ES-I3 (cell line): Measurements from ENCODE around the gene KIAA0825.

ENCODE experiments used
- H3K36me3 ChIP-seq: 2 replicates; pipeline ENCODE4 v1.6.1; 2013; ENCODE audit warnings: mild to moderate bottlenecking, low read length, control low read depth, moderate library complexity; ENCODE audit not compliant: insufficient read depth
- H3K4me1 ChIP-seq: 2 replicates; pipeline ENCODE4 v1.6.1; 2013; ENCODE audit warnings: mild to moderate bottlenecking, control low read depth, low read length; ENCODE audit not compliant: insufficient read depth
- H3K9ac ChIP-seq: 2 replicates; pipeline ENCODE4 v1.6.1; 2013; ENCODE audit warnings: low read depth, mild to moderate bottlenecking, low read length, moderate library complexity
- H3K9me3 ChIP-seq: 2 replicates; pipeline ENCODE4 v1.6.1; 2013; ENCODE audit warnings: mild to moderate bottlenecking, low read length, moderate library complexity; ENCODE audit not compliant: control insufficient read depth, insufficient read depth

The KIAA0825 gene

GRCh38 chr5:94347130-94347529, 271.3 kb downstream of the KIAA0825 start:
- peaks cover 8% of the 10 kb centered on the region for H3K36me3 ChIP-seq
- H3K9me3 ChIP-seq: peaks cover 10% of the 10 kb centered on the region; the same call in 1 of the 2 replicates

GRCh38 chr5:94345257-94345656, 273.1 kb downstream of the KIAA0825 start:
- no peak overlapping the region for H3K9ac ChIP-seq

More at GRCh38 chr5:94347130-94347529, 271.3 kb downstream of the KIAA0825 start:
- Histone ChIP-seq H3K9ac (no peak overlapping the region), H3K4me1 (no peaks in the 10 kb centered on the region)

DNA sequence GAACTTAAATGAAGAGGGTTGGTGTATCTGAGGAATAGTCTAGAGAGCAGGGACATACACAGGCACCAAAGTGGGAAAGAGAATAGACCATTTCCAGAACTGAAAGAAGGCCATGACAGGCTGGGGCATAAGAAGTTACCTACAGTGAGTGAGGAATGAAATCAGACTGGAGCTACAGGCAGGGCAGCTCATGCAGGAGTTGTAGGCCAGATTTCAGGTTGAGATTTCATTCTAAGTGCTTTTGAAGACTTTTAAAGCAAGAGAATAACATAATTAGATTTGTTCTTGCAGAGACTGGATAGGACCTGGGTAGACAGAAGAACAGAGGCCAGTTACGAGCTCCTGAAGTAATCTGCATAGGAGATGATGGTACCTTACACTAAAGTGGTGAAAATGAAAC, 280.8 kb downstream of the KIAA0825 start:
- no peaks in the 10 kb centered on the region for H3K4me1 ChIP-seq
- peaks cover 8% of the 10 kb centered on the region; the same call in 1 of the 2 replicates for H3K36me3 ChIP-seq
- no peak overlapping the region for H3K9ac ChIP-seq

More at GRCh38 chr5:94345257-94345656, 273.1 kb downstream of the KIAA0825 start:
- H3K9me3 ChIP-seq: peaks cover 10% of the 10 kb centered on the region; the same call in 1 of the 2 replicates
- peaks cover 8% of the 10 kb centered on the region for H3K36me3 ChIP-seq
- H3K4me1 ChIP-seq: no peaks in the 10 kb centered on the region

DNA sequence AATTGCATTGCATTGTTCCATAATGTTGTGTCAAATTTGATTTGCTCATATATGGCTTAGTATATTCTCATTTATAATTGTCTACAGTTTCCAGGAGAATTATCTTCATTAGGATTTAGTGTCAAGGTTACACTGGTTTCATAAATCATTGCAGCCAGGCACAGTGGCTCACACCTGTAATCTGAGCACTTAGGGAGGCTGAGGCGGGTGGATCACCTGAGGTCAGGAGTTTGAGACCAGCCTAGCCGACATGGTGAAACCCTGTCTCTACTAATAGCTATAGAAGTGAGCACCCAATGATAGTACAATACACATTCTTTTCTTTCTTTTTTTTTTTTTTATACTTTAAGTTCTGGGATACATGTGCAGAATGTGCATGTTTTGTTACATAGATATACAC, 282.5 kb downstream of the KIAA0825 start:
- Histone ChIP-seq H3K4me1 (no peaks in the 10 kb centered on the region), H3K36me3 (peaks cover 10% of the 10 kb centered on the region; the same call in 1 of the 2 replicates), H3K9me3 (peaks cover 2% of the 10 kb centered on the region; the same call in 1 of the 2 replicates), H3K9ac (no peak overlapping the region)

More for the DNA sequence above, 280.8 kb downstream of the KIAA0825 start:
- H3K9me3 ChIP-seq: no peaks in the 10 kb centered on the region

DNA sequence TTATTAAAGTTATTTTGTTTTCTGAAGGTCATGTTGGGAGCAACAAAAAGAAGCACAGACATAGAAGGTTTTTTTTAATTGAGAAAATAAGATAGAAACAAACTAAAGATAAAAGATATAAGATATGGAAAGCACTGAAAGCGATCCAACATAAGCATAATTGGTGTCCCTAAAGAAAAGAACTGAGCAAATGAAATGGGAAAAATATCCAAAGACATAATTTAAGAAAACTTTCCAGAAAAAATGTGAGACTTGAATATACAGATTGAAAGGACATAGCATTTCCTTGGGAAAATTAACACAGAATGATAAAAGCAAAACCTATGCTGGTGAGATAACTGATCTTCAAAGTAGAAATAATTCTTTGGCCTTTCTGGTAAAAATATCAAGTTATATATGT, 289.3 kb downstream of the KIAA0825 start:
- peaks cover 3% of the 10 kb centered on the region; the same call in 1 of the 2 replicates for H3K36me3 ChIP-seq
- H3K4me1 ChIP-seq: no peaks in the 10 kb centered on the region
- H3K9ac ChIP-seq: no peak overlapping the region
- H3K9me3 ChIP-seq: peaks cover 2% of the 10 kb centered on the region

- Histone ChIP-seq H3K4me1 (no peaks in the 10 kb centered on the region), H3K9me3 (no peaks in the 10 kb centered on the region; the same call in 1 of the 2 replicates), H3K9ac (no peak overlapping the region), H3K36me3 (peaks cover 3% of the 10 kb centered on the region; the same call in 1 of the 2 replicates)
These were observed 291.8 kb downstream of the KIAA0825 start for GRCh38 chr5:94326586-94326985.

DNA sequence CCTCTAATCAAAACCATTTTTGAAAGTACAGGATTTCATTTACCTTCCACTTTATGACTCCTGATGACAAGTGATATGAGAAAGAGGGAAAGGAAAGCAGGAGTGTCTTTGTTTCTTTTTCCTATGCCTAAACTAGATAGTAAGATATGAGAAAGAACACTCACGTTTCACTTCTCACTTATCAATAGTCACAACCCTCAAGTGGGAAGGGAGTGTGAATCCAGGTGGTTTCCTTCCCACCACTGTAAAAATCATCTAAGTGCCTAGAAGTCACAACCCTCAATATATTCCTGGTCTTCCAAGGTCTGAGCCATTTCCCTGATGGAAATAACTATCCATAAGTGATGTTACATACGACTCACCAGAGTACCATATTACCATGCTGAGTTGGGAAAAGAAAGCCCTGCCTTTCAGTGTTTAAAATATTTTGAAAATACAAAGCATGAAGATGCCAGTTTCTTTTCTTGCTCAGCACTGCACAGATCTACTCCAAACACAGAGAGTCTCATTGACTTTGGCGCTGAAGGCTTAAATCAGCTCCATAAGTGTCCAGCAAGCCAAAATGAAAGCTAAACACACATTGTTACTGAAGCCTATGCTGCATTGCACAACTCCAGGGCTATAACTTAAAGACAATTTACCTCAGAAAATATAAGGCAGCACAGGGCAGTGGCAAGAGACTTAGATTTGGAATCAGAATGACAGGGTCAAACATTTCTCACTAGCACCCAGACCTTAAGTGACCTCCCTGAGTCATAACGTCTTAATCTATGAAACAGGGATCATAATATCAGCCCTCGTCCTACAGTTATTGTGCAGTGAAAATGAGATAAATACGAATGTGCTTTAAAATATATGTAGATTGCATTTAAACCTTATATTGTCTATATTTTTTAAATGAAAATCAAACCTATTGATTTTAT, 301.2 kb downstream of the KIAA0825 start:
- Histone ChIP-seq H3K4me1 (peaks cover 17% of the 10 kb centered on the region; the same call in 1 of the 2 replicates), H3K36me3 (no peaks in the 10 kb centered on the region; the same call in 1 of the 2 replicates), H3K9me3 (no peaks in the 10 kb centered on the region), H3K9ac (no peak overlapping the region)

GRCh38 chr5:94314460-94315131, 303.8 kb downstream of the KIAA0825 start:
- peaks cover 17% of the 10 kb centered on the region; the same call in 1 of the 2 replicates for H3K4me1 ChIP-seq
- H3K36me3 ChIP-seq: no peaks in the 10 kb centered on the region; the same call in 1 of the 2 replicates
- no peak overlapping the region for H3K9ac ChIP-seq
- no peaks in the 10 kb centered on the region for H3K9me3 ChIP-seq

GRCh38 chr5:94313696-94314095, 304.7 kb downstream of the KIAA0825 start:
- Histone ChIP-seq H3K9ac (no peak overlapping the region), H3K36me3 (peaks cover 4% of the 10 kb centered on the region; the same call in 1 of the 2 replicates), H3K9me3 (no peaks in the 10 kb centered on the region), H3K4me1 (peaks cover 15% of the 10 kb centered on the region; the same call in 1 of the 2 replicates)

DNA sequence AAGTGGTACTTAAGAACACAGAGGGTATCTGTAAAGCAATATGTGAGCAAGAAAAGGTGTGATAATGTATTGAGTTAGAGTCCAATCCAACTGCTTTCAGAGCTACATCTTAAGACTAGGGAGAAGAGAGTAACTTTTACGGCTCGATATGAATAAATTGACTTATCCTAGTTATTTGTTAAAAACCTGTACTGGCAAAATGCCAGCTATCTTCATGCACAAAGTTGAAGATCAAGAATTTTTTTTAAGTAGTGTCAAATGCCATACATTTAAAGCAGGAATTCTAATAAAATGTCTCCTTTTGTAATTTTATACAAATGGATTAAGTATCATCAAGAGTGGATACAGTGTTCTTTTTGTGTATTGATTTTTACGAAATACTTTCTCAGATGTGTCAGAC, 305.2 kb downstream of the KIAA0825 start:
- no peaks in the 10 kb centered on the region for H3K9me3 ChIP-seq
- H3K4me1 ChIP-seq: peaks cover 11% of the 10 kb centered on the region; the same call in 1 of the 2 replicates
- peaks cover 4% of the 10 kb centered on the region; the same call in 1 of the 2 replicates for H3K36me3 ChIP-seq
- no peak overlapping the region for H3K9ac ChIP-seq

GRCh38 chr5:94312298-94312697, 306.1 kb downstream of the KIAA0825 start:
- Histone ChIP-seq H3K9ac (no peak overlapping the region), H3K4me1 (peaks cover 11% of the 10 kb centered on the region; the same call in 1 of the 2 replicates), H3K9me3 (no peaks in the 10 kb centered on the region), H3K36me3 (peaks cover 4% of the 10 kb centered on the region; the same call in 1 of the 2 replicates)

- Histone ChIP-seq H3K9me3 (no peaks in the 10 kb centered on the region), H3K9ac (no peak overlapping the region), H3K4me1 (peaks cover 11% of the 10 kb centered on the region; the same call in 1 of the 2 replicates), H3K36me3 (peaks cover 4% of the 10 kb centered on the region; the same call in 1 of the 2 replicates)
These were observed 307.6 kb downstream of the KIAA0825 start for GRCh38 chr5:94310833-94311232.

DNA sequence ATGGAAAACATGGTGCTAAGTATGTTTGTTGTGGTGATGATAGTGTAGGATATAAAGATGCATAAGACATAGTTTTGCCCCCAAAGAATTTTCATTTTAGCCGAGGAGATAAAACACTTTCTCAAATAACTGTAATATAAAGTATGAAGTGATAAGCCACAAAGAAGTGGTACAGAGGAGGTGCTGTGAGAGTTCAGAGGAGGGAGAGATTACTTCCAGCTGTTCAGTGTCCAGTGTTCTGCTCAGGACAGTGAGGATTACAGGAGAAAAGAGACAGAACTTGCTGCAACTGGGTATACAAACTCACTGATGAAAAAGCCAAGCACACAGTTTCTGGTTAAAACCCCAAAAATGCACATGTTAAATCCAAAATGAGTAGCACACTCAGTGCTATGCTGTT, 309.3 kb downstream of the KIAA0825 start:
- Histone ChIP-seq H3K4me1 (peaks cover 4% of the 10 kb centered on the region; the same call in 1 of the 2 replicates), H3K9me3 (no peaks in the 10 kb centered on the region), H3K36me3 (peaks cover 4% of the 10 kb centered on the region; the same call in 1 of the 2 replicates), H3K9ac (no peak overlapping the region)

DNA sequence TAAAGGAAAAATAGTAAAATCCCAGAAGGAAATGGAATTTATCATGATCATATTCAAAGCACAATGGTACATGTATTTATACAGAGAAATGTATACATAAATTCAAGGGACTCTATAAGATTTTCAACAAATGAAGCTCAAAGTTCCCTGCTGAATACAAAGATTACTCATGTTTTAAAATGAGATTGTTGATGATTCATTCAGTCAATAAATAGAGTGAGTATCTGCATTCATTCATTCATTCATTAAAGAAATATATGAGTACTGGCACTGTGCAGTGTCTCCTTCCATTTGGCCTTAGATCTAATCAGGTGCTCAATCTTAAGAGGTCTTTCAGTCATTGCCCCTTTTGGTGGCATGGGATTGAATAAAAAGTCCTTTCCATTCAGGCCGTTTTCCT, 310.0 kb downstream of the KIAA0825 start:
- no peaks in the 10 kb centered on the region for H3K9me3 ChIP-seq
- peaks cover 4% of the 10 kb centered on the region; the same call in 1 of the 2 replicates for H3K36me3 ChIP-seq
- H3K9ac ChIP-seq: no peak overlapping the region
- no peaks in the 10 kb centered on the region for H3K4me1 ChIP-seq
